Left kidney (tissue), 2 donors: ENCODE data around the gene CASQ2. TPM values are rescaled to one million over a fixed set of nuclear protein-coding genes. Genes with fewer than 3 reads are reported as not detected.

ENCODE experiments used
- DNase-seq: peaks from one replicate; pipeline ENCODE4 v3.0.0-alpha.2; 2013
- polyA plus RNA-seq: library from polyadenylated mRNA; unstranded; fragments of 120-200 nt; gene quantifications from one replicate; pipeline ENCODE4 v1.2.1, GENCODE V29; 2013; ENCODE audit not compliant: insufficient read length

The CASQ2 gene
- polyA plus RNA-seq, 1 donor = 0.40 TPM

DNA sequence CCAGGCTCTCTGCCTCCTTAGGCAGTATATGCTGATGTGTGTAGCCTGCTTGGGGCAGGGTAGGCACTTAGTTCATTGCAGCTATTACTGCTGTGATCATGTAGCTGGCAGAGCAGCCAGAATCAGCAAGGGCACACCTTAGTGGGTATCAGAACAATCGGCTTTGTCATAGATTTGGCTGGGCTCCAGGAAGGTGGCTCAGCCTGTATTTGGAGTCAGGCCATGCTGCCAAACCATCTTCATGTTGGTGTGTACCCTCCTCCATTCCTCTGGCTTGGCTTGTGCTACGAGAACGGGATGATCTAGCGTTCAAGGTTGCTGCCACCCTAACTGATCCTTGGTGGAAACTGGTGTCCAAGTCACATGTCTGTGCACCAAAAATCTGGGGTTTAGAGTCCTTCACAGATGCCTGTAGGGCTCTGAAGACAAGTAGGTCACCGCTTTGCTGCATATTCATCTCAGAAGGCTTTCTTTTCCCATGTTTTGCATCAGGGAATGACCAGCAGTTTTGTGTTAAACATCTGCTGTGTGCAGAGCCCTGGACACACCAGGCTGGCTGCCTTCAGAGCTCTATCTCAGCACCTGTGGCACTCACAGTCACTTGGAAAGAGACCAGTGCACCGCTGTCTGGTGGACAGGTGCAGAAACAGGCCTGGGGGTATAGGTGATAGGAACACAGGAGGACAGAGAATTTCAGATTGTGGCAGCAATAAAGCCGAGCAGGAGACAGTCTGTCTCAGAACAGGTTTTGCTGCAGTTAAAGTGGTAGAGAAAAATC is 103.0 kb downstream of the CASQ2 start:
- no peak for DNase-seq

DNA sequence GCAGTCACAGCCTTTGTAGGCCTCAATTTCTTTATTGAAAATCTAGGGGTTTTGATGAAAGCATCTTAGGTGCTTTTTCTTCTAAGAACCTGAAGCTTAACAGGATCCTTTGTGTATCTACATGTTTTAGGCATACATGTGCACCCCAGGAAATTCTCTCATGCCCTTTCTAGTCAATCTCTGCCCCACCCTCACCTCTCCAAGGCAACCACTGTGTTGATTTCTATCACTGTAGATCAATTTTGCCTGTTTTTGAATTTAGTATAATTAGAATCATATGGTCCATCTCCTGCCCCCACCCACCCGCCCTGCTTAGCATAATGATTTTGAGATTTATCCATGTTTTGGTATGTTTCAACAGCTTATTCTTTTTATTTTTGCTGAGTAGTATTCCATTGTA is 107.4 kb downstream of the CASQ2 start:
- no peak for DNase-seq

DNA sequence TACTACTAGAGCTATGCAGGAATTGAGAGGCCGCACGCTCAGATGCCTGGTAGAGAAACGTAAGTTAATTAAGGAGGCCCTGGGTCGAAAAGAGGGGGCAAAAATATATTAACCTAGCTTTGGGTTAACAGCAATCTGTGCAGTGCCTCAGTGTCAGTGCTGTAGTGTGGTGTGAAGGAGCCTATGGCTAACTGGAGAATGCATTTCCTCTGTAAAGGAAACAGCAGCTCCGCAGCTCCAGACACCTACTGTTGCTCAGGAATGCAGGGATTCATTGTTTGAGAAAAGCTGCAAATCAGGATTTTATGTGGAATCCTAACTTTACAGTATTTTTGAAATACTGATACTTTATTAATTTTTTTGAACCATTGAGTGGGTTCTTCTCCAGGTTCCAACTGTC is 108.4 kb downstream of the CASQ2 start:
- no peak for DNase-seq

DNA sequence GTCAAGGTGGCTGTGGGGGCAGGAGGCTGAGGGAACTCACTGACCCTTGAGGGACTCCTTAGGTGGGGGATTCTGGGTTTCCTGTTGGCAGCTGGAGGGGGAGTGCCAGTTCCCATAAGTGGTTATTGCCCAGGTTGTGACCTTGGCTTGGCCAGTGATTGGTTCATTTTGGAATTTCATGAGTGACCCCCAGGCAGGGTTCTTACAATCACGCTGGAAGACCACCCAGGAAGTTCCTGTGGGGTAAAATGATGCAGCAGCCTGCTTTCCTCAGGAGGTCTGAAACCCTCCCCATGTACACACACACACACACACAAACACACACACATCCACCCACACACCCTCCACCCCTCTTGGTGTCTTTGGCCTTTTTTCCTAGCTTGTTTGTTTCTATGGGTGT is 109.9 kb downstream of the CASQ2 start:
- no peak for DNase-seq

DNA sequence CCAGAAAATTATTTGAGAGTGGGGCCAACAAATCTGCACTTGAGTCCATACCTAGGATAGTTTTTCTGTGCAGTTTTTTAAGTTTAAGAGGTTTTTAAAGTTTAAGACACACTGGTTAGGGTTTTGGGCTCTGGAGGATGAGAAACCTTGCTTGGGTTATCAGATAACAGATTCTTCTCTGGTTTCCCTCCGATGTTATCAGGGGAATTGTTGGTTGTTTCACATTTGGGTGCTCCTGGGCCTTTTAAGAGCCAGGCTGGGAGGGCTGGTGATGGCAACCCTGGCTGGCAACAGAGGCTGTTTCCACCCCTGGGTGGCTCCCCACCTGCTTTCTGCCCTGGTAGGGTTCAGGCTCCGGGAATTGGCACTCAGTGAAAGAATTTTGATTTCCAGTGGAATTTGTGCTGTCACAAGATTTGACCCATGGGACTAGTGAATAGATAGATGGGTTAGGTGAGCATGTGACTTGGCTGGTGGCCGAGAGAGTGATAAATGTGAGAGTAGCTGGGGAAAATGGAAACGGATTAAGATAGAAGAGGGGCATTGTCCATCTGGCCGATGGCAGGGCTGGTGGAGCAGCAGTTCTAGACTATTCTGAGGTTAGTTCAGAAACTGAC is 111.9 kb downstream of the CASQ2 start:
- no peak for DNase-seq

DNA sequence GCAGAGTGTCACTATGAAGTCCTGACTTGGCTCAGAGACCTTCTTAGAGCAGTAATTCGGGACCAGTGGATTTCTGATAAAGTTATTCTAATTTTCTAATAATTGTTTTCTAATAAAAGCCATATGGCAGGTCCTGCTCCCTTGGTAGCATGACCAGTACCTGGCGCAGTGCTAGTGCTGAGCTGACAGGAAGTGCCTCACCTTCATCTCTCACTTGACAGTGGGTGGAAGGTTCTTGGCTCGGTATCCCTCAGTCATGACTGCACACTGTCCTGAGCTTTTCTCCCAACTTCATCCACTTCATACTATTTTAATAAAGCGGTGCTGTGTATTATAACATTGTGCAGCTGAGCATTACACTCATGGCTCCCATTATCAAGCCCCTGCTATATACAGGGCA is 112.6 kb downstream of the CASQ2 start:
- DNase-seq = no peak

DNA sequence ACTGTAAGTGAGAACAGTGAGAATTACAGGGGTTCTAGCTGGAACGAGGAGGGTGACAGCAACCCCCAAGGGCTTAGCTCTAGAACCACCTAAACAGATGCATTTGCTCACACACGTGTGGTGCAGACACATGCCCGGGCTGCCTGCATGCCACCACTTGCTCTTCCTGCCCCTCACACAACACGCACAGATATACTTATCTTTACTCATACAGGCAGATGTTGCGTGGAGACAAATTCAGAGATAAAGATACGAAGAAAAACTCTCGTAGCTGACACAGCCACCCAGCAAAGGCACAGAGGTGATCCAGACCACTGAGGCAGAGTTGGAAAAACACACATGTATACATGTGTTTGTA is 113.2 kb downstream of the CASQ2 start:
- DNase-seq = no peak

DNA sequence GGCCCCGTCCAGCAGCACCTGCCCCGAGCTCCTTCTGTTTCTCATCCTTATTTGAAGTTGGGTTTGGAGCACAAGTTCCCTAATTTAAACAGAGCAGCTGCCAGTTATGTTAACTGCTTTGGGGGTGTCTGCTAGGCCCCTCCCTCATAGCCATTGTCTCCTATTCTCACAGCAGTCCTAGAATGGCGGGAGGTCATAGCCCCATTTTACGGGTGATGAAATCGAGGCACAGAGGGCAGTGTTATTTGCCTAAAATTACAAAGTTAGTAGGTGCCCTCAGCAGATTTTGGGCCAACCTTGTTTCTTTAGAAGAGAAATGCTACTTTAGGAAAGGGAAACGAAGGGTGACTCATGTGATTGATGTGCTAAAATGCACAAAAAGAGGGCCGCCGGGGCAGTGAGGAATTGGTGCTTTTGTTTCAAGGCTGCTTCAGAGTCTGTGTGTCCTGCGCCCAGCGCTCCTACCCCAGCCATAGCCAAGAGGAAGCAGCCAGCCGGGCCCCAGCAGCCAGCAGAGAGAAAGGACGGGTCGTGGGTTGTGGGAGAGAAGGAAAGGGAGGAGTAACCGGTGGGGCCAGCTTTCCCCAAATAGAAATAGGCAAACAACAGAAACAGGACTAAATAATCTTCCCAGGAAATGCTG is 113.7 kb downstream of the CASQ2 start:
- no peak for DNase-seq

DNA sequence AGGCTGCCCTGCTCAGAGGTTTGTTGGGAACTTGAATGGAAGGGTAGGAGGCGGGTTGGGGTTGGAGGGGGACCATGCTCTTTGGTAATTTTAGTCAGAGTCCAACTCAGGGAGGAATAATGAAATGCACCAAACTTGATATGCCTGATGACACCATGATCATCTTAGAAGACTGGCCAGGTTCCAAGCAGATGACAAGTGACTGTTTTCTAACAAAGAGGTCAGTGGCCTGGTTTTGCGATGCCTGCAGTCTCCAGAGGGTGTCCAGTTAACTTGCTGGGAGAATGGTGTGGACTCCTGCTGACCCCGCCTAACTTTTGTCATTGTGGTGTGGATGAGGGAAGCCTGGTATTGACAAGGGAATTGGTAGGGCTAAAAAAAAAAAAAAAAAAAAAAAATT is 114.4 kb downstream of the CASQ2 start:
- DNase-seq = no peak

DNA sequence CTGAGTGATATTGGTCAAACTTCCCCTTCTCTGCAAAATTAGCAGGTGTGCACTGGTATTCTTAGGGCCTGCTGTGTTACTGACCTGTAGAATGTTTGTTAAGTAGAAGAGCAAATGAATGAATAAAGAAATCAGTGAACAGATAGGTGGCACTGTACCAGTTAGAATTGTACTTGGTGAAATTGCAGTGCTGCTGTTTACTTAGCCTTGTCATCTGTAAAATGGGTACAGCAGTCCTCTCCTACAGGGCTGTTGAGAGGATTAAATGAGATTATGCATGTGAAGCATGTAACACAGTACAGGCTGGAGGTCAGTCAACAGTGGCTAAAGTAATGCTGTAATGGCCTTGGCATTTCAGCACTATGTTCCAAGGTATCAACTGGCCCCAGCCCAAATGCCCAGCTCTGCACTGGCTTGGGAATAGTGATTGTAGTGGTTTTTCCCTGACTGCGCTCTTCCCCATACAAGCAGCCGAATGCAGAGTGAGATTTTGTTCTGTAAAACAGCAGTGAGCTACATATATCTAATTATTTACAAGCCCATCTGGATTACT is 116.2 kb downstream of the CASQ2 start:
- DNase-seq = no peak

DNA sequence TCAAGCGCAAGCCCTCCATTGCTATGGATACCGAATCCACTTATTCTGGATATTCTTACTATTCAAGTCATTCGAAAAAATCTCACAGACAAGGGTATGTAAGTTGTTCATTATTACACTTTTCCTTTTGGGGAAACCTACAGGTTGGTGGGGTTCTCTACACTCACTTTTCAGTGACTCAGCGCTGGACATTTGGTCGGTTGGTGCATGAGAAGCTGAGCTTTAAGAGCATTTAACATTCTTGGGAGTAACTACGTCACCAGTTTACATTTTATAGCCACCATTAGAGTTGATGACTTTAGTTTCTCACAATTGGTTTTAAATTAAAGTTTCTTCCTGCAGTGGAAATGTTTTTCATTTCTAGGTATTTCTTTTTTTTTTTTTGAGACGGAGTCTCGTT is 117.1 kb downstream of the CASQ2 start:
- no peak for DNase-seq

DNA sequence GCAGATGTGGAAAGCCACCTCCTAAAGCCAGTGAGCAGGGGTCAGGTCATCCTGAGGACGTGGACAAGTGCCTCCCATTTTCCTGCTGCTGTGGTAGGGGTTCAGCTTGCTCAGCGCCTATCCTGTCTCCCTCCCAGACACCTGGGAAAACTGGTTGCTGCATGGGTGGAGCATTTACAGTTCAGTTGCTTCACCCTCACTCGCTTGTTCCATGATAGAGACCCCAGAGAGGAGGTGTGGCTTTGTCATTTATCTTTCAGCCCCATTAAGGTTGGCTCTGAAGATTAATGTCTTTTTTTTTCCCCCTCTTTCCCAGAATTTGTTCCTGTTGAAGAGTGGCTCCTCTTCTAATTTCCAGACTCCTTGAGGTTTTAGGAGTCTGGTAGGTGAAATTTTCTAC is 117.6 kb downstream of the CASQ2 start:
- no peak for DNase-seq

Other genes with a start within 250 kb of the CASQ2 start
- 16.8 TPM for gene VANGL1, start 126.7 kb downstream of the CASQ2 start, polyA plus RNA-seq
- not detected for gene NHLH2, start 72.4 kb upstream of the CASQ2 start, polyA plus RNA-seq
- 7.1 TPM for gene SLC22A15, start 207.8 kb upstream of the CASQ2 start, polyA plus RNA-seq